H9 (cell line): ENCODE measurements around the gene MYO1F. TPM values are rescaled to one million over a fixed set of nuclear protein-coding genes. Genes with fewer than 3 reads are reported as not detected.

ENCODE experiments used
- DNase-seq: peaks from one replicate; pipeline ENCODE4 v3.0.0-alpha.2; 2017
- H2AFZ ChIP-seq: one replicate; pipeline ENCODE4 v1.6.1; 2013; ENCODE audit warnings: mild to moderate bottlenecking, low read length, control low read depth, moderate library complexity
- H2AK5ac ChIP-seq: 2 replicates; pipeline ENCODE4 v1.6.1; 2013; ENCODE audit warnings: low read length, control low read depth, mixed read lengths; ENCODE audit not compliant: insufficient read length
- H2BK120ac ChIP-seq: one replicate; pipeline ENCODE4 v1.6.1; 2013; ENCODE audit warnings: low read depth, mild to moderate bottlenecking, low read length, control low read depth, inconsistent platforms; ENCODE audit not compliant: poor library complexity, severe bottlenecking
- H2BK12ac ChIP-seq: 2 replicates; pipeline ENCODE4 v1.6.1; 2013; ENCODE audit warnings: low read length, control low read depth, mixed read lengths, low read depth; ENCODE audit not compliant: insufficient read length
- H2BK15ac ChIP-seq: 2 replicates; pipeline ENCODE4 v1.6.1; 2013; ENCODE audit warnings: low read depth, low read length, control low read depth
- H2BK20ac ChIP-seq: one replicate; pipeline ENCODE4 v1.6.1; 2013; ENCODE audit warnings: low read depth, mild to moderate bottlenecking, low read length, control low read depth, inconsistent platforms; ENCODE audit not compliant: poor library complexity, severe bottlenecking
- H2BK5ac ChIP-seq: 2 replicates; pipeline ENCODE4 v1.6.1; 2013; ENCODE audit warnings: low read length, control low read depth, mixed read lengths; ENCODE audit not compliant: insufficient read length
- H3K14ac ChIP-seq: 2 replicates; pipeline ENCODE4 v1.6.1; 2013; ENCODE audit warnings: low read length, control low read depth; ENCODE audit not compliant: insufficient read depth
- H3K18ac ChIP-seq: 2 replicates; pipeline ENCODE4 v1.6.1; 2013; ENCODE audit warnings: low read depth, mild to moderate bottlenecking, mixed read lengths, low read length, control low read depth; ENCODE audit not compliant: insufficient read length
- H3K23ac ChIP-seq: 2 replicates; pipeline ENCODE4 v1.6.1; 2013; ENCODE audit warnings: low read length, control low read depth, mixed read lengths, low read depth; ENCODE audit not compliant: insufficient read length
- H3K23me2 ChIP-seq: 2 replicates; pipeline ENCODE4 v1.6.1; 2013; ENCODE audit warnings: low read depth, mild to moderate bottlenecking, mixed read lengths, low read length, control low read depth; ENCODE audit not compliant: insufficient read length, poor library complexity, severe bottlenecking
- H3K27ac ChIP-seq: 2 replicates; pipeline ENCODE4 v1.5.1; 2013; ENCODE audit warnings: low read length, control low read depth, mixed read lengths, low read depth; ENCODE audit not compliant: insufficient read length
- H3K27me3 ChIP-seq: 2 replicates; pipeline ENCODE4 v1.6.1; 2013; ENCODE audit warnings: low read length, control low read depth, inconsistent platforms; ENCODE audit not compliant: insufficient read depth
- H3K4ac ChIP-seq: 2 replicates; pipeline ENCODE4 v1.6.1; 2013; ENCODE audit warnings: low read depth, mild to moderate bottlenecking, control low read depth, inconsistent platforms, low read length, moderate library complexity
- H3K4me1 ChIP-seq: 2 replicates; pipeline ENCODE4 v1.6.1; 2013; ENCODE audit warnings: low read length, control low read depth, inconsistent platforms; ENCODE audit not compliant: insufficient read depth
- H3K4me2 ChIP-seq: 2 replicates; pipeline ENCODE4 v1.6.1; 2013; ENCODE audit warnings: low read length, control low read depth, mixed read lengths; ENCODE audit not compliant: insufficient read length, insufficient read depth
- H3K56ac ChIP-seq: 2 replicates; pipeline ENCODE4 v1.6.1; 2013; ENCODE audit warnings: low read depth, mild to moderate bottlenecking, mixed read lengths, low read length, control low read depth; ENCODE audit not compliant: insufficient read length
- H3K79me1 ChIP-seq: 2 replicates; pipeline ENCODE4 v1.6.1; 2013; ENCODE audit warnings: low read depth, mild to moderate bottlenecking, moderate library complexity, low read length, control low read depth, inconsistent platforms; ENCODE audit not compliant: insufficient read depth, poor library complexity, severe bottlenecking
- H3K79me2 ChIP-seq: 2 replicates; pipeline ENCODE4 v1.6.1; 2013; ENCODE audit warnings: low read length, control low read depth, inconsistent platforms; ENCODE audit not compliant: insufficient read depth
- H3K9ac ChIP-seq: 2 replicates; pipeline ENCODE4 v1.6.1; 2013; ENCODE audit warnings: low read length, control low read depth, mixed read lengths; ENCODE audit not compliant: insufficient read length; ENCODE audit errors: extremely low read depth
- H3K9me3 ChIP-seq: one replicate; pipeline ENCODE4 v1.6.1; 2013; ENCODE audit warnings: low read depth, low read length, inconsistent platforms; ENCODE audit not compliant: control insufficient read depth
- H3T11ph ChIP-seq: one replicate; pipeline ENCODE4 v1.6.1; 2013; ENCODE audit warnings: mild to moderate bottlenecking, low read length, control low read depth, inconsistent platforms
- H4K20me1 ChIP-seq: one replicate; pipeline ENCODE4 v1.6.1; 2013; ENCODE audit not compliant: control insufficient read depth, insufficient read length, insufficient read depth
- H4K5ac ChIP-seq: 2 replicates; pipeline ENCODE4 v1.6.1; 2013; ENCODE audit warnings: low read depth, mild to moderate bottlenecking, mixed read lengths, low read length, control low read depth; ENCODE audit not compliant: insufficient read length
- H4K8ac ChIP-seq: replicated peaks from 2 replicates; pipeline ENCODE4 v1.6.1; 2013; ENCODE audit warnings: low read length, control low read depth, mixed read lengths, low read depth; ENCODE audit not compliant: insufficient read length
- H4K91ac ChIP-seq: 2 replicates; pipeline ENCODE4 v1.6.1; 2013; ENCODE audit warnings: low read depth, mild to moderate bottlenecking, moderate library complexity, mixed read lengths, low read length, control low read depth; ENCODE audit not compliant: insufficient read length
- H3K27ac Mint-ChIP-seq, 3 experiments: 2 replicates in 2 of 3; 3 replicates in 1 of 3; pipeline ENCODE4 v1.8.0; 2020 to 2021; ENCODE audit warnings: mixed read lengths in 3 of 3, mild to moderate bottlenecking in 1 of 3, moderate library complexity in 1 of 3
- H3K27me3 Mint-ChIP-seq: 2 replicates; pipeline ENCODE4 v1.8.0; 2021; ENCODE audit warnings: low read depth, mild to moderate bottlenecking, moderate library complexity, mixed read lengths
- H3K36me3 Mint-ChIP-seq, 3 experiments: 2 replicates in 2 of 3; 3 replicates in 1 of 3; pipeline ENCODE4 v1.8.0; 2020 to 2021; ENCODE audit warnings: low read depth in 3 of 3, mixed read lengths in 3 of 3; ENCODE audit not compliant: insufficient read depth in 1 of 3
- H3K4me1 Mint-ChIP-seq, 2 experiments: 2 replicates each; pipeline ENCODE4 v1.8.0; 2020; ENCODE audit warnings: mixed read lengths in 2 of 2
- H3K4me3 Mint-ChIP-seq, 2 experiments: 2 replicates in 1 of 2; 3 replicates in 1 of 2; pipeline ENCODE4 v1.8.0; 2020 to 2021; ENCODE audit warnings: mild to moderate bottlenecking in 2 of 2, mixed read lengths in 2 of 2, moderate library complexity in 1 of 2
- H3K9me3 Mint-ChIP-seq, 2 experiments: 2 replicates in 1 of 2; 3 replicates in 1 of 2; pipeline ENCODE4 v1.8.0; 2020; ENCODE audit warnings: mild to moderate bottlenecking in 2 of 2, mixed read lengths in 2 of 2, moderate library complexity in 1 of 2
- CTCF ChIP-seq: fragments of 200-600 bp; sonication (generic); conservative IDR thresholded peaks from 3 replicates; pipeline ENCODE4 v1.8.0; 2021; ENCODE audit warnings: antibody characterized with exemption, mild to moderate bottlenecking
- WGBS: extraction: QIAGEN DNeasy Blood & Tissue Kit; methylation state at CpG from one replicate; pipeline ENCODE4 v1.1.7; 2013; ENCODE audit warnings: missing lambda C conversion rate, low lambda C conversion rate, mixed read lengths; ENCODE audit not compliant: insufficient read length; ENCODE audit errors: extremely low coverage; 5-methylcytosine and 5-hydroxymethylcytosine counted together
- total RNA-seq: library from RNA; stranded (reverse); gene quantifications from 2 replicates; pipeline ENCODE4 v1.2.1, GENCODE V29; 2021

The MYO1F gene
- total RNA-seq, 1 experiment from 2014 or later, result 1.0 TPM

- no peak for DNase-seq
- Mint-ChIP-seq H3K9me3 (no peaks in the 10 kb centered on the region), H3K27me3 (peaks cover 3% of the 10 kb centered on the region), H3K36me3 (no peaks in the 10 kb centered on the region; a peak in 1 of 7 replicates), H3K4me3 (no peak overlapping the region; a peak in 1 of 5 replicates), H3K4me1 (peaks cover 12 to 29% of the 10 kb centered on the region in 2 experiments), H3K27ac (no peak overlapping the region)
- H2BK5ac ChIP-seq, result no peak overlapping the region
- no peak overlapping the region for H3K4ac ChIP-seq
- H4K91ac ChIP-seq, result no peak overlapping the region
- no peak overlapping the region for H2BK15ac ChIP-seq
- no peak overlapping the region for H3T11ph ChIP-seq
- no peak overlapping the region for H3K18ac ChIP-seq
- H2AK5ac ChIP-seq, result no peak overlapping the region
- H2BK20ac ChIP-seq, result no peak overlapping the region
- no peaks in the 10 kb centered on the region for H3K9me3 ChIP-seq
- H3K14ac ChIP-seq, result no peak overlapping the region; the same call in 1 of the 2 replicates
- H3K23me2 ChIP-seq, result peaks cover 5% of the 10 kb centered on the region
- H3K79me1 ChIP-seq, result no peaks in the 10 kb centered on the region
- no peak overlapping the region for H3K23ac ChIP-seq
- TF ChIP-seq CTCF, result no peak
- no peak overlapping the region for H2BK12ac ChIP-seq
- H3K4me2 ChIP-seq, result no peak overlapping the region
- no peak overlapping the region for H4K8ac ChIP-seq
- H4K5ac ChIP-seq, result no peak overlapping the region
- no peaks in the 10 kb centered on the region for H3K4me1 ChIP-seq
- no peaks in the 10 kb centered on the region for H4K20me1 ChIP-seq
- H3K9ac ChIP-seq, result no peak overlapping the region
- H3K27me3 ChIP-seq, result no peaks in the 10 kb centered on the region
- H3K79me2 ChIP-seq, result no peaks in the 10 kb centered on the region
- H2BK120ac ChIP-seq, result no peak overlapping the region
- no CpG with 5 or more reads among the region's 6 CpGs for WGBS
- H2AFZ ChIP-seq, result no peak overlapping the region
- H3K56ac ChIP-seq, result no peak overlapping the region
- H3K27ac ChIP-seq, result no peak overlapping the region
Observed at GRCh38 chr19:8501516-8501915, 75.7 kb downstream of the MYO1F start.
